ENCODE results near the gene EFR3B.

DNA sequence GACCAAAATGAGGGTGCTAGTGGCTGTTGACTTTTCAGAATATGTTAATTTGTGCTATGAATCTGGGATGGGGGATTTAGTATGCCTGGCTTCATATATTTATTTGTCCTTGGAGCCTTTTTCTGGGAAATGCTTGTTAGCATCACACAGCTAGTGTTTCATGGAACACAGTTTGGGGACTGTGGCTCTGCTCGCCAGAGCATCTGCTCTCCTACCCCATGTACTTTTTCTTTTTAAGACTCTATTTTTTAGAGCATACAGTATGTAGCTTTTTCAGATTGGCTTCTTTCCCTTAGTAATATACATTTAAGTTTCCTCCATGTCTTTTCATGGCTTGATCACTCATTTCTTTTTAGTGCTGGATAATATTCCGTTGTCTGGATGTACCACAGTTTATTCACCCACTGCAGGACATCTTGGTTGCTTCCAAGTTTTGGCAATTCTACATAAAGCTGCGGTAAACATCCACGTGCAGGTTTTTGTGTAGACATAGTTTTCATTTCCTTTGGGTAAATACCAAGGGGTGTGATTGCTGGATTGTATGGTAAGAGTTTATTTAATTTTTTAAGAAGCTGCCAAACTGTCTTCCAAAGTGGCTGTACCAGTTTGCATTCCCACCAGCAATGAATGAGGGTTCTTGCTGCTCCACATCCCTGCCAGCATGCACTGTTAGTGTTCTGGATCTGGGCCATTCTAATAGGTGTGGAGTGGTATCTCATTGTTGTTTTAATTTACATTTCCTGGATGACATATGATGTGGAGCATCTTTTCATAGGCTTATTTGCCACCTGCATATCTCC is 44.1 kb downstream of the EFR3B start:
- TF ChIP-seq, protein P1, sequence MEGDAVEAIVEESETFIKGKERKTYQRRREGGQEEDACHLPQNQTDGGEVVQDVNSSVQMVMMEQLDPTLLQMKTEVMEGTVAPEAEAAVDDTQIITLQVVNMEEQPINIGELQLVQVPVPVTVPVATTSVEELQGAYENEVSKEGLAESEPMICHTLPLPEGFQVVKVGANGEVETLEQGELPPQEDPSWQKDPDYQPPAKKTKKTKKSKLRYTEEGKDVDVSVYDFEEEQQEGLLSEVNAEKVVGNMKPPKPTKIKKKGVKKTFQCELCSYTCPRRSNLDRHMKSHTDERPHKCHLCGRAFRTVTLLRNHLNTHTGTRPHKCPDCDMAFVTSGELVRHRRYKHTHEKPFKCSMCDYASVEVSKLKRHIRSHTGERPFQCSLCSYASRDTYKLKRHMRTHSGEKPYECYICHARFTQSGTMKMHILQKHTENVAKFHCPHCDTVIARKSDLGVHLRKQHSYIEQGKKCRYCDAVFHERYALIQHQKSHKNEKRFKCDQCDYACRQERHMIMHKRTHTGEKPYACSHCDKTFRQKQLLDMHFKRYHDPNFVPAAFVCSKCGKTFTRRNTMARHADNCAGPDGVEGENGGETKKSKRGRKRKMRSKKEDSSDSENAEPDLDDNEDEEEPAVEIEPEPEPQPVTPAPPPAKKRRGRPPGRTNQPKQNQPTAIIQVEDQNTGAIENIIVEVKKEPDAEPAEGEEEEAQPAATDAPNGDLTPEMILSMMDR (IDR thresholded peaks at IDR 0.05) = no peak
- TF ChIP-seq POLR2A (IDR thresholded peaks at IDR 0.05) = no peak
